Endothelial cell of umbilical vein (primary cell): ENCODE results near the gene CRISPLD2. TPM values are rescaled to one million over a fixed set of nuclear protein-coding genes. Genes with fewer than 3 reads are reported as not detected.

Source experiments
- BruUV-seq: library from RNA; stranded (reverse); fragments of 400-500 nt; replicated peaks from 2 replicates; lab custom pipeline; 2021; lab: Mats Ljungman, UMichigan
- CTCF ChIA-PET: fragments of 300-600, 350-600 bp; sonication (Branson Sonifier 250); formaldehyde crosslinking; loops from one replicate; lab custom pipeline; 2021; ENCODE audit warnings: antibody characterized with exemption, inconsistent platforms; lab: Charles Lee
- POLR2A ChIA-PET: fragments of 300-600, 350-600 bp; sonication (Branson Sonifier 250); formaldehyde crosslinking; loops from one replicate; lab custom pipeline; 2021; ENCODE audit warnings: antibody characterized with exemption, inconsistent platforms; lab: Charles Lee
- DNase-seq: peaks from one replicate; pipeline ENCODE4 v3.0.0-alpha.2; 2011; ENCODE audit warnings: low read depth, low spot score
- FAIRE-seq: peaks from 2 replicates; lab custom pipeline; 2011; peaks lifted over from hg19 to GRCh38; lab: Jason Lieb, UNC
- H2AFZ ChIP-seq: 2 replicates; pipeline ENCODE4 v1.6.0; 2012; ENCODE audit warnings: low read depth, low read length, control low read depth, inconsistent platforms
- H3K27ac ChIP-seq: 2 replicates; pipeline ENCODE4 v1.5.1; 2011; ENCODE audit warnings: low read depth, mild to moderate bottlenecking, control low read depth, low read length, moderate library complexity; ENCODE audit not compliant: insufficient read depth
- H3K27me3 ChIP-seq, 2 experiments: 2 replicates each; pipeline versions ENCODE4 v1.6.0 to v1.6.1; 2011; ENCODE audit warnings: low read length in 2 of 2, mixed read lengths in 1 of 2; ENCODE audit not compliant: control insufficient read depth in 2 of 2, insufficient read depth in 2 of 2
- H3K36me3 ChIP-seq, 2 experiments: 2 replicates in 1 of 2; 3 replicates in 1 of 2; pipeline ENCODE4 v1.5.1; 2011; ENCODE audit warnings: low read length in 2 of 2, mild to moderate bottlenecking in 1 of 2, moderate library complexity in 1 of 2; ENCODE audit not compliant: control insufficient read depth in 2 of 2, insufficient read depth in 2 of 2; ENCODE audit errors: extremely low read depth in 1 of 2
- H3K4me1 ChIP-seq: 3 replicates; pipeline ENCODE4 v1.5.1; 2011; ENCODE audit warnings: mild to moderate bottlenecking, low read length; ENCODE audit not compliant: control insufficient read depth, insufficient read depth; ENCODE audit errors: extremely low read depth
- H3K4me2 ChIP-seq: 2 replicates; pipeline ENCODE4 v1.6.1; 2011; ENCODE audit warnings: low read length, control low read depth, mixed read lengths; ENCODE audit not compliant: insufficient read depth
- H3K4me3 ChIP-seq, 3 experiments: fragments of 200-600 bp in 1 of 3; sonication (generic), shearing (Covaris generic) in 1 of 3; replicated peaks in 1 of 3; 2 replicates each; pipeline ENCODE4 v1.5.1; 2011 to 2016; ENCODE audit warnings: control low read depth in 3 of 3, low read length in 3 of 3, mild to moderate bottlenecking in 2 of 3, inconsistent platforms in 1 of 3, low read depth in 1 of 3, moderate library complexity in 1 of 3; ENCODE audit not compliant: insufficient read depth in 1 of 3
- H3K79me2 ChIP-seq: 2 replicates; pipeline ENCODE4 v1.6.0; 2012; ENCODE audit warnings: low read length, inconsistent platforms; ENCODE audit not compliant: control insufficient read depth, insufficient read depth
- H3K9ac ChIP-seq: replicated peaks from 2 replicates; pipeline ENCODE3; 2011; ENCODE audit warnings: low read length, control low read depth; ENCODE audit not compliant: insufficient read depth; ENCODE audit errors: extremely low read depth
- H3K9me1 ChIP-seq: replicated peaks from 3 replicates; pipeline ENCODE4 v1.6.0; 2011; ENCODE audit warnings: mild to moderate bottlenecking, low read length; ENCODE audit not compliant: control insufficient read depth, insufficient read depth; ENCODE audit errors: extremely low read depth
- H3K9me3 ChIP-seq: replicated peaks from 2 replicates; pipeline ENCODE4 v1.5.1; 2012; ENCODE audit warnings: low read length, inconsistent platforms; ENCODE audit not compliant: control insufficient read depth, insufficient read depth
- H4K20me1 ChIP-seq: replicated peaks from 2 replicates; pipeline ENCODE3; 2011; ENCODE audit warnings: mild to moderate bottlenecking, low read length; ENCODE audit not compliant: control insufficient read depth, insufficient read depth; ENCODE audit errors: extremely low read depth
- FOS ChIP-seq: IDR thresholded peaks from 2 replicates; pipeline ENCODE4 v1.6.1; 2011; ENCODE audit warnings: mild to moderate bottlenecking, low read length, moderate library complexity, borderline replicate concordance; ENCODE audit not compliant: insufficient read depth
- GATA2 ChIP-seq: IDR thresholded peaks from 2 replicates; pipeline ENCODE4 v1.7.0; 2011; ENCODE audit warnings: low read depth, mild to moderate bottlenecking, moderate library complexity, mixed read lengths, low read length; ENCODE audit not compliant: insufficient read length, insufficient read depth
- JUN ChIP-seq: IDR thresholded peaks from 2 replicates; pipeline ENCODE4 v1.6.1; 2011; ENCODE audit warnings: borderline replicate concordance, low read depth; ENCODE audit not compliant: insufficient read length, insufficient read depth
- MYC ChIP-seq: IDR thresholded peaks from one replicate; pipeline ENCODE4 v1.6.1; 2011; ENCODE audit warnings: mild to moderate bottlenecking, low read depth, low read length
- POLR2AphosphoS5 ChIP-seq: IDR thresholded peaks from 2 replicates; pipeline ENCODE4 v1.6.1; 2012; ENCODE audit warnings: low read depth, mild to moderate bottlenecking, control low read depth, low read length, moderate library complexity; ENCODE audit not compliant: insufficient read depth
- dilution Hi-C: fragments of 300-500 bp; cut with MboI; formaldehyde crosslinking; loops from one replicate; pipeline ENCODE4 v1.15.0; 2019; ENCODE audit warnings: low sequenced_read_pairs; ENCODE audit not compliant: extremely low pct_ligation_motif_present
- intact Hi-C: fragments of 100-400 bp; cut with micrococcal nuclease; formaldehyde crosslinking; loops from one replicate; pipeline ENCODE4 v1.10.0; 2022
- polyA plus RNA-seq, 4 experiments: library from polyadenylated mRNA; depleted of rRNA in 3 of 4; stranded (reverse) in 3 of 4; unstranded in 1 of 4; fragments of >200 nt; gene quantifications; 2 replicates each; pipeline versions ENCODE4 v1.2.1 to v1.2.3, GENCODE V29; 2011 to 2012; ENCODE audit warnings: missing spikeins in 1 of 4
- total RNA-seq: library from RNA; stranded (reverse); gene quantifications from 2 replicates; pipeline ENCODE4 v1.2.3, GENCODE V29; 2021
- TF ChIP-seq, protein P1 (sequence below), 2 donors: IDR thresholded peaks; 1 replicate in 1 of 2; 2 replicates in 1 of 2; pipeline ENCODE4 v1.5.1; 2011; ENCODE audit warnings: low read length in 2 of 2, mild to moderate bottlenecking in 2 of 2, moderate library complexity in 2 of 2, control low read depth in 1 of 2, inconsistent platforms in 1 of 2, low read depth in 1 of 2; ENCODE audit not compliant: insufficient read depth in 1 of 2; ENCODE audit errors: extremely low read depth in 1 of 2

CRISPLD2 gene
- total and polyA plus RNA-seq, 2 donors (not counting 3 experiments of a cell fraction or from before 2014, with no cell fraction given) = 0.14 to 0.73 TPM

- H3K27me3 ChIP-seq = no peaks in the 10 kb centered on the region
- H2AFZ ChIP-seq = no peak overlapping the region
- no peaks in the 10 kb centered on the region for H3K36me3 ChIP-seq
- H3K27ac ChIP-seq = no peak overlapping the region
- DNase-seq (no peak), FAIRE-seq (no peak)
- no peaks in the 10 kb centered on the region for H3K4me1 ChIP-seq
- H3K9me1 ChIP-seq = no peaks in the 10 kb centered on the region
- no peak overlapping the region for H3K4me3 ChIP-seq
- no peaks in the 10 kb centered on the region for H3K79me2 ChIP-seq
- TF ChIP-seq GATA2 (no peak), JUN (no peak), FOS (no peak), MYC (no peak)
- TF ChIP-seq, protein P1, sequence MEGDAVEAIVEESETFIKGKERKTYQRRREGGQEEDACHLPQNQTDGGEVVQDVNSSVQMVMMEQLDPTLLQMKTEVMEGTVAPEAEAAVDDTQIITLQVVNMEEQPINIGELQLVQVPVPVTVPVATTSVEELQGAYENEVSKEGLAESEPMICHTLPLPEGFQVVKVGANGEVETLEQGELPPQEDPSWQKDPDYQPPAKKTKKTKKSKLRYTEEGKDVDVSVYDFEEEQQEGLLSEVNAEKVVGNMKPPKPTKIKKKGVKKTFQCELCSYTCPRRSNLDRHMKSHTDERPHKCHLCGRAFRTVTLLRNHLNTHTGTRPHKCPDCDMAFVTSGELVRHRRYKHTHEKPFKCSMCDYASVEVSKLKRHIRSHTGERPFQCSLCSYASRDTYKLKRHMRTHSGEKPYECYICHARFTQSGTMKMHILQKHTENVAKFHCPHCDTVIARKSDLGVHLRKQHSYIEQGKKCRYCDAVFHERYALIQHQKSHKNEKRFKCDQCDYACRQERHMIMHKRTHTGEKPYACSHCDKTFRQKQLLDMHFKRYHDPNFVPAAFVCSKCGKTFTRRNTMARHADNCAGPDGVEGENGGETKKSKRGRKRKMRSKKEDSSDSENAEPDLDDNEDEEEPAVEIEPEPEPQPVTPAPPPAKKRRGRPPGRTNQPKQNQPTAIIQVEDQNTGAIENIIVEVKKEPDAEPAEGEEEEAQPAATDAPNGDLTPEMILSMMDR (IDR thresholded peaks at IDR 0.05; ENCODE audit: extremely low read depth in 1 of 2, insufficient read depth in 1 of 2, low read depth in 1 of 2, low read length in 2 of 2) = no peak
- no TSS peak for BruUV-seq
- H3K9ac ChIP-seq = no peak overlapping the region
- ChIA-PET POLR2A (no interaction called here), CTCF (interaction anchor here (1.4 to 1.5 kb wide), 2 partner anchors 29 to 180 kb away, joined by 3 to 4 read pairs; partner anchors contain the start of gene CRISPLD2)
- intact Hi-C loops = no loop called here
- dilution Hi-C loops = no loop called here
- H3K9me3 ChIP-seq = no peaks in the 10 kb centered on the region
- H4K20me1 ChIP-seq = no peaks in the 10 kb centered on the region
- no peak overlapping the region for H3K4me2 ChIP-seq
Measured at GRCh38 chr16:84791088-84791487, 28.7 kb upstream of the CRISPLD2 start.

GRCh38 chr16:84791501-84791900 is 28.3 kb upstream of the CRISPLD2 start:
- no peak overlapping the region for H2AFZ ChIP-seq
- no peaks in the 10 kb centered on the region for H4K20me1 ChIP-seq
- CTCF ChIA-PET = interaction anchor here (1.4 to 1.5 kb wide), 2 partner anchors 28 to 180 kb away, joined by 3 to 4 read pairs; partner anchors contain the start of gene CRISPLD2
- no peaks in the 10 kb centered on the region for H3K4me1 ChIP-seq
- H3K27me3 ChIP-seq = no peaks in the 10 kb centered on the region
- H3K4me2 ChIP-seq = no peak overlapping the region
- H3K4me3 ChIP-seq = no peak overlapping the region
- no peak overlapping the region for H3K27ac ChIP-seq
- H3K9me1 ChIP-seq = no peaks in the 10 kb centered on the region
- BruUV-seq = no TSS peak
- no peaks in the 10 kb centered on the region for H3K36me3 ChIP-seq
- dilution Hi-C loops = no loop called here
- no peak for FAIRE-seq
- no peak overlapping the region for H3K9ac ChIP-seq
- DNase-seq = no peak
- no peaks in the 10 kb centered on the region for H3K9me3 ChIP-seq
- intact Hi-C loops = no loop called here
- no peaks in the 10 kb centered on the region for H3K79me2 ChIP-seq
- POLR2A ChIA-PET = no interaction called here
- no peak for TF ChIP-seq POLR2AphosphoS5
- TF ChIP-seq, protein P1 (IDR thresholded peaks at IDR 0.05; ENCODE audit: extremely low read depth in 1 of 2, insufficient read depth in 1 of 2, low read depth in 1 of 2, low read length in 2 of 2) = no peak
- no peak for TF ChIP-seq MYC
- no peak for TF ChIP-seq FOS
